B cell (primary cell): Measurements from ENCODE around the gene KMO. TPM values are rescaled to one million over a fixed set of nuclear protein-coding genes. Genes with fewer than 3 reads are reported as not detected.

Experiments
- ATAC-seq: fragments of 200-7000 bp; cut with Tn5 transposase; one replicate; pipeline ENCODE4 v1.10.0; 2021; ENCODE audit warnings: low read depth, mild to moderate bottlenecking, moderate number of reproducible peaks, moderate library complexity
- CTCF ChIA-PET: fragments of 350-600 bp; sonication (Branson Sonifier 250); formaldehyde crosslinking; loops from one replicate; lab custom pipeline; 2021; ENCODE audit warnings: antibody characterized with exemption, inconsistent platforms; lab: Charles Lee
- POLR2A ChIA-PET: fragments of 350-600 bp; sonication (Branson Sonifier 250); formaldehyde crosslinking; loops from one replicate; lab custom pipeline; 2021; ENCODE audit warnings: antibody characterized with exemption; lab: Charles Lee
- DNase-seq: peaks from one replicate; pipeline ENCODE4 v3.0.0; 2013
- H2AFZ ChIP-seq: 2 replicates; pipeline ENCODE4 v1.6.1; 2012; ENCODE audit warnings: mild to moderate bottlenecking, low read depth, low read length; ENCODE audit not compliant: insufficient read depth, poor library complexity, severe bottlenecking
- H3K27ac ChIP-seq, 2 donors: 1 replicate in 1 of 2; 2 replicates in 1 of 2; pipeline ENCODE4 v1.5.1; 2012 to 2013; ENCODE audit warnings: low read length in 2 of 2, mild to moderate bottlenecking in 2 of 2, moderate library complexity in 1 of 2
- H3K27me3 ChIP-seq, 4 experiments: fragments of 200-600 bp in 1 of 4; sonication (generic) in 1 of 4; replicated peaks in 1 of 4; 1 replicate in 2 of 4; 2 replicates in 2 of 4; pipeline versions ENCODE4 v1.6.1 to v1.7.0; 2013 to 2016; ENCODE audit warnings: low read length in 3 of 4, mild to moderate bottlenecking in 2 of 4, mixed read lengths in 1 of 4, moderate library complexity in 1 of 4; ENCODE audit not compliant: insufficient read depth in 4 of 4, control insufficient read depth in 3 of 4; ENCODE audit errors: control extremely low read depth in 1 of 4
- H3K36me3 ChIP-seq, 2 experiments: replicated peaks in 1 of 2; 1 replicate in 1 of 2; 2 replicates in 1 of 2; pipeline versions ENCODE4 v1.6.1 to v1.7.1; 2013; ENCODE audit warnings: low read length in 1 of 2; ENCODE audit not compliant: insufficient read depth in 2 of 2, control insufficient read depth in 1 of 2; ENCODE audit errors: control extremely low read depth in 1 of 2, extremely low read depth in 1 of 2
- H3K4me1 ChIP-seq, 2 donors: fragments of 200-600 bp in 1 of 2; sonication (generic) in 1 of 2; 1 replicate in 1 of 2; 2 replicates in 1 of 2; pipeline versions ENCODE4 v1.5.1 to v1.6.1; 2013 to 2017; ENCODE audit warnings: low read length in 2 of 2; ENCODE audit not compliant: control insufficient read depth in 2 of 2, insufficient read depth in 2 of 2
- H3K4me2 ChIP-seq: replicated peaks from 2 replicates; pipeline ENCODE3; 2012; ENCODE audit warnings: mild to moderate bottlenecking, low read depth, low read length; ENCODE audit not compliant: poor library complexity, severe bottlenecking
- H3K4me3 ChIP-seq, 5 experiments: fragments of 200-600 bp in 1 of 5; sonication (generic) in 1 of 5; 1 replicate in 3 of 5; 2 replicates in 2 of 5; pipeline versions ENCODE4 v1.5.1 to v1.7.0; 2011 to 2016; ENCODE audit warnings: low read length in 4 of 5, mild to moderate bottlenecking in 4 of 5, low read depth in 2 of 5, control low read depth in 1 of 5, moderate library complexity in 1 of 5; ENCODE audit not compliant: insufficient read depth in 1 of 5; ENCODE audit errors: control extremely low read depth in 1 of 5, extremely low read depth in 1 of 5
- H3K79me2 ChIP-seq: fragments of 200-600 bp; sonication (generic); one replicate; pipeline ENCODE4 v1.6.0; 2016; ENCODE audit warnings: low read length; ENCODE audit not compliant: control insufficient read depth, insufficient read depth
- H3K9ac ChIP-seq: fragments of 200-600 bp; sonication (generic); 2 replicates; pipeline ENCODE4 v1.6.1; 2017; ENCODE audit warnings: mild to moderate bottlenecking, low read length, moderate library complexity
- H3K9me3 ChIP-seq, 3 donors: one replicate each; pipeline versions ENCODE4 v1.6.1 to v1.7.1; 2013; ENCODE audit warnings: low read length in 2 of 3; ENCODE audit not compliant: control insufficient read depth in 2 of 3, insufficient read depth in 1 of 3; ENCODE audit errors: control extremely low read depth in 1 of 3
- H4K20me1 ChIP-seq: 2 replicates; pipeline ENCODE4 v1.6.0; 2012; ENCODE audit warnings: mild to moderate bottlenecking, low read length; ENCODE audit not compliant: insufficient read depth, control insufficient read depth, poor library complexity, severe bottlenecking
- H3K27ac Mint-ChIP-seq: one replicate; pipeline ENCODE4 v1.8.0; 2021; ENCODE audit warnings: mixed read lengths
- H3K27me3 Mint-ChIP-seq: one replicate; pipeline ENCODE4 v1.8.0; 2021; ENCODE audit warnings: mixed read lengths
- H3K4me1 Mint-ChIP-seq: one replicate; pipeline ENCODE4 v1.8.0; 2021; ENCODE audit warnings: mixed read lengths
- H3K4me3 Mint-ChIP-seq: one replicate; pipeline ENCODE4 v1.8.0; 2021; ENCODE audit warnings: mixed read lengths
- H3K9me3 Mint-ChIP-seq: one replicate; pipeline ENCODE4 v1.8.0; 2022; ENCODE audit warnings: mixed read lengths; ENCODE audit not compliant: insufficient read depth
- EZH2 ChIP-seq: IDR thresholded peaks from 2 replicates; pipeline ENCODE4 v1.6.1; 2012; ENCODE audit warnings: borderline replicate concordance, low read depth, mild to moderate bottlenecking, moderate library complexity, low read length; ENCODE audit not compliant: insufficient read depth, poor library complexity, severe bottlenecking
- WGBS: methylation state at CpG from one replicate; pipeline ENCODE4 v1.1.5; 2013; ENCODE audit warnings: missing lambda C conversion rate; ENCODE audit not compliant: insufficient coverage; 5-methylcytosine and 5-hydroxymethylcytosine counted together
- intact Hi-C: fragments of 100-400 bp; cut with micrococcal nuclease; formaldehyde crosslinking; loops from one replicate; pipeline ENCODE4 v1.10.0; 2022
- polyA plus RNA-seq: library from polyadenylated mRNA; depleted of rRNA; stranded (reverse); fragments of >200 nt; gene quantifications from 2 replicates; pipeline ENCODE4 v1.2.3, GENCODE V29; 2012
- total RNA-seq, 2 donors: library from RNA; stranded (reverse); fragments of 120-200 nt in 1 of 2; gene quantifications; 1 replicate in 1 of 2; 2 replicates in 1 of 2; pipeline versions ENCODE4 v1.2.3 to v1.2.4, GENCODE V29; 2013 to 2022
- TF ChIP-seq, protein P1 (sequence below): fragments of 200-600 bp; IDR thresholded peaks from one replicate; pipeline ENCODE4 v1.8.0; 2022; ENCODE audit warnings: antibody characterized with exemption, mild to moderate bottlenecking

Gene KMO
- total and polyA plus RNA-seq, 2 donors (not counting 1 experiment from before 2014, with no cell fraction given): 14.0 to 34.0 TPM

DNA sequence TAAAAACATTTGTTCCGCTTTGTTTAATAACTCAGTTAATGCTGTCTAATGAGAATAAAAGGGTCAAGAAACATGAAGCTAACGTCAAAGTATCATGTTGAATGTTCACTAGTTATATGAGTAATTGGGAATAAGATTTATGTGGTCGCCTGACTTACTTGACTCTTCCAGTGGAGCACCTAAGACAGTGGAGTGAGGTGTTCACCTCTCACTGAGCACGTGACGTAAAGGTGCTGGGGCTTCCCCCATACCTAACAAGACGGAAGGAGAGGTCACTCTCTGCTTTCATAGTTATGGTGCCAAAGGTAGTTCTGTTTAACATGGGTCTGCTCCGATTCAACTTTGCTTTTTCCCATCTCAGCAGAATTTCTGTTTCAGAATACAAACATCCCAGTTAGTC is 686 bp downstream of the KMO start:
- peak overlapping the region; percentile 58 to 98 (median 78) for H3K4me3 ChIP-seq
- Mint-ChIP-seq H3K9me3 (peaks cover 3% of the 10 kb centered on the region), H3K27me3 (no peaks in the 10 kb centered on the region), H3K4me3 (peak overlapping the region; percentile 88), H3K27ac (peak overlapping the region; percentile 89), H3K4me1 (peaks cover 54% of the 10 kb centered on the region)
- H3K4me1 ChIP-seq: peaks cover 36 to 49% of the 10 kb centered on the region in 2 donors
- no peaks in the 10 kb centered on the region for H3K27me3 ChIP-seq
- peak; percentile 58 for ATAC-seq
- H3K79me2 ChIP-seq: peaks cover 53% of the 10 kb centered on the region
- H3K9ac ChIP-seq: peak overlapping the region; percentile 78
- CTCF ChIA-PET: interaction anchor here (0.8 to 1.6 kb wide), 7 partner anchors 18 to 465 kb away, joined by 3 to 12 read pairs (median 6); partner anchors contain the start of gene MAP1LC3C
- H4K20me1 ChIP-seq: no peaks in the 10 kb centered on the region
- H2AFZ ChIP-seq: peak overlapping the region; percentile 43
- peak; percentile 86 for DNase-seq
- H3K27ac ChIP-seq: peak overlapping the region; percentile 87 to 96
- peak overlapping the region; percentile 82 for H3K4me2 ChIP-seq
- 6% methylated on average over 4 of the region's 7 CpGs for WGBS
- POLR2A ChIA-PET: interaction anchor here (2.3 to 3.5 kb wide), 2 partner anchors 18 to 107 kb away, joined by 5 to 43 read pairs; partner anchors contain the start of genes CHML and OPN3
- H3K9me3 ChIP-seq: no peaks in the 10 kb centered on the region
- TF ChIP-seq, protein P1, sequence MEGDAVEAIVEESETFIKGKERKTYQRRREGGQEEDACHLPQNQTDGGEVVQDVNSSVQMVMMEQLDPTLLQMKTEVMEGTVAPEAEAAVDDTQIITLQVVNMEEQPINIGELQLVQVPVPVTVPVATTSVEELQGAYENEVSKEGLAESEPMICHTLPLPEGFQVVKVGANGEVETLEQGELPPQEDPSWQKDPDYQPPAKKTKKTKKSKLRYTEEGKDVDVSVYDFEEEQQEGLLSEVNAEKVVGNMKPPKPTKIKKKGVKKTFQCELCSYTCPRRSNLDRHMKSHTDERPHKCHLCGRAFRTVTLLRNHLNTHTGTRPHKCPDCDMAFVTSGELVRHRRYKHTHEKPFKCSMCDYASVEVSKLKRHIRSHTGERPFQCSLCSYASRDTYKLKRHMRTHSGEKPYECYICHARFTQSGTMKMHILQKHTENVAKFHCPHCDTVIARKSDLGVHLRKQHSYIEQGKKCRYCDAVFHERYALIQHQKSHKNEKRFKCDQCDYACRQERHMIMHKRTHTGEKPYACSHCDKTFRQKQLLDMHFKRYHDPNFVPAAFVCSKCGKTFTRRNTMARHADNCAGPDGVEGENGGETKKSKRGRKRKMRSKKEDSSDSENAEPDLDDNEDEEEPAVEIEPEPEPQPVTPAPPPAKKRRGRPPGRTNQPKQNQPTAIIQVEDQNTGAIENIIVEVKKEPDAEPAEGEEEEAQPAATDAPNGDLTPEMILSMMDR: no peak
- intact Hi-C loops: loop anchor here (1.0 to 10.0 kb wide), 4 partner anchors 107 to 1794 kb away; partner anchors contain the start of genes CEP170, CHML, OPN3 and SDCCAG8
- peaks cover 6 to 18% of the 10 kb centered on the region in 2 experiments for H3K36me3 ChIP-seq

DNA sequence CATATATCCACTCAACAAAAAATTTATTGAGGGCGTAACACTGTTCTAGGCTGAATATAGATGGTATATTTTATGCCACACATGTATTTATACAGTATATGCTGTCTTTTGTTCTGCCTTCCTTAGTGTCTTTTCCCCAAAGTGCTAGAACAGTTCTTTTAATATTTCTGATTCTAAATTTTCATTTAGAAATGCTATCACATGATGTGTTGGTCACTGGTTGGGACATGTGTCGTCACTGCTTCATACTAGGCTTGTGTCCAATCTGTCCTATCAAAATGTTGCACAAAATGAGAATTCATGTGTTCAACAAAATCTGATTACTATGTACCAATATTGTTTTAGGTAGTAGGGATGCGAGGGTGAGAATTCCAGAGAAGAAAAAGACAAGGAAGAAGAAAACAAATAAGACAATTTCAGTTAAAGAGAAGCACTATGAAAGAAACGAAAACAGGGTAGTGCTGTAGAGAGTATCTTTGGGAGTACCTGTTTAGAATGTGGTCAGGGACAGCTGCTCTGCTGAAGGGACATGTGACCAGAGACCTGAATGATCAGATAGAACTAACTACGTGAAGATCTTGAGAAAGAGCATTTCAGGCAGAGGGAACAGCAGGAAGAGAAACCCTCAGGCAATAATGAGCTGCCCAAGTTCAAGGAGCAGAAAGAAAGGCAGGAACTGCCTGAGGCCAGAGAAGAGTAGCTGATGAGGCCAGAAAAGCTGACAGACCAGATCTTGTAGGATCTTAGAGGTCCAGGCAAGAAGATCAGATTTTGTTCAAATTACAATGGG is 1.3 kb downstream of the KMO start:
- Mint-ChIP-seq H3K27me3 (no peaks in the 10 kb centered on the region), H3K9me3 (peaks cover 3% of the 10 kb centered on the region), H3K4me1 (peaks cover 60% of the 10 kb centered on the region), H3K27ac (peak overlapping the region; percentile 89), H3K4me3 (peak overlapping the region; percentile 88)
- Histone ChIP-seq H3K4me3 (peak overlapping the region; percentile 58 to 98 (median 78)), H3K9me3 (no peaks in the 10 kb centered on the region), H2AFZ (peak overlapping the region; percentile 43), H3K27ac (peak overlapping the region; percentile 87 to 96), H4K20me1 (no peaks in the 10 kb centered on the region), H3K4me2 (peak overlapping the region; percentile 82), H3K9ac (peak overlapping the region; percentile 78), H3K27me3 (no peaks in the 10 kb centered on the region), H3K4me1 (peaks cover 36 to 49% of the 10 kb centered on the region in 2 donors), H3K79me2 (peaks cover 60% of the 10 kb centered on the region), H3K36me3 (peaks cover 9 to 22% of the 10 kb centered on the region in 2 experiments)
- ChIA-PET POLR2A (interaction anchor here (2.3 to 3.5 kb wide), 2 partner anchors 17 to 107 kb away, joined by 5 to 43 read pairs; partner anchors contain the start of genes CHML and OPN3), CTCF (interaction anchor here (0.6 to 1.6 kb wide), 8 partner anchors 9 to 103 kb away, joined by 3 to 12 read pairs (median 4); no protein-coding TSS in a partner anchor)
- WGBS: 31% methylated on average over 3 of the region's 5 CpGs
- intact Hi-C loops: loop anchor here (5.0 to 10.0 kb wide), 3 partner anchors 364 to 1794 kb away; partner anchors contain the start of genes CEP170 and SDCCAG8
- peak; percentile 66 for DNase-seq
- peak; percentile 12 for ATAC-seq
- no peak for TF ChIP-seq EZH2
- TF ChIP-seq, protein P1: no peak
